ENCODE data around the gene INIP.

INIP gene

DNA sequence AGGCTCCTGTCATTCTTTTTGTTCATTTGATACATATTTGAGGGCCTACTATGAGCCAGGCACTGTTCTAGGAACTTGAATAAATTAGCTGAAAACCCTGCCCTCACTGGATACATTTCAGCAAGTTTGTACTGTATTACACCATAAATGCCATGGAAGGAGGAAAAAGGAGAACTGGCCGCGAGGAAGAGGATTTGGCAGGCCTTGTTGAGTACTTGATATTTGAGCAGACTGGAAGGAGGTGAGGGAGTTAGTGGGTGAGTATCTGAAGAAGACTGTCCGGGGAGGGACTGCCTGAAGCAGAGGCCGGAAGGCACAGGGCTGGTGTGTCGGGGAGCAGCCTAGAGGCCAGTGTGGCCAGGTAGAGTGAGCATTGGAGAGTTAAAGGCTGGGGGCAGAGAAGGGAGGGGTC lies 37.1 kb upstream of the INIP start:
- no peak overlapping the region for H3K9ac ChIP-seq (ENCODE audit: low read depth, low read length)
- no peak overlapping the region for H3K4me2 ChIP-seq (ENCODE audit: insufficient read depth, low read length)

DNA sequence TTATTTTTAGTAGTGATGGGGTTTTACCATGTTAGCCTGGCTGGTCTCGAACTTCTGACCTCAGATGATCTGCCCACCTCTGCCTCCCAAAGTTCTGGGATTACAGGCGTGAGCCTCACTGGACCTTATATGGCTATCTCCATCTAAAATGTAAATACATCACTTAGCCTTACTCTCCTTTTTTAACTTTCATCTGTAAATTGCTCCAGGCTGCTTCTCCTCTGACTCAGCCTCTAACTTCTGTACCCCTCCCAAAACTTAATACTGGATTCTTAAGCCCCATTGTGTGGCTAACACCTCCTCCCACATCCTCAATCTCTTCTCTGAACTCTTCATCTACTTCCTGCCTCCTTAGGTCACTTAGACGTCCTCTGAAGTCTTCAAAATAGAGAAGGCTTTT lies 36.7 kb upstream of the INIP start:
- Histone ChIP-seq H3K4me2 (ENCODE audit: insufficient read depth, low read length) (no peak overlapping the region), H3K9ac (ENCODE audit: low read depth, low read length) (no peak overlapping the region)
- peak; percentile 33 for DNase-seq

More for the DNA sequence above, 37.1 kb upstream of the INIP start:
- Histone ChIP-seq H3K79me2 (ENCODE audit: insufficient read depth, low read length) (no peaks in the 10 kb centered on the region), H3K27me3 (ENCODE audit: insufficient read depth, low read length, poor library complexity) (no peaks in the 10 kb centered on the region), H4K20me1 (ENCODE audit: insufficient read depth, low read length) (peaks cover 11% of the 10 kb centered on the region), H3K27ac (ENCODE audit: low read length) (0 out of 2 replicates have a peak overlapping the region, but pooled peaks have one; percentile 4), H3K36me3 (ENCODE audit: insufficient read depth, low read length) (no peaks in the 10 kb centered on the region), H3K9me3 (ENCODE audit: insufficient read depth, low read length, severe bottlenecking) (no peaks in the 10 kb centered on the region), H2AFZ (ENCODE audit: low read depth, low read length) (no peak overlapping the region), H3K4me1 (ENCODE audit: insufficient read depth, low read length) (peaks cover 36% of the 10 kb centered on the region), H3K4me3 (ENCODE audit: low read depth in 1 of 2, low read length in 2 of 2) (no peak overlapping the region)
- no peak for ATAC-seq (ENCODE audit: insufficient read depth, low read depth)
- no peak for DNase-seq
- TF ChIP-seq EZH2 (IDR thresholded peaks at IDR 0.05; ENCODE audit: borderline replicate concordance, low read depth, low read length, severe bottlenecking) = no peak
- TF ChIP-seq, protein P1, sequence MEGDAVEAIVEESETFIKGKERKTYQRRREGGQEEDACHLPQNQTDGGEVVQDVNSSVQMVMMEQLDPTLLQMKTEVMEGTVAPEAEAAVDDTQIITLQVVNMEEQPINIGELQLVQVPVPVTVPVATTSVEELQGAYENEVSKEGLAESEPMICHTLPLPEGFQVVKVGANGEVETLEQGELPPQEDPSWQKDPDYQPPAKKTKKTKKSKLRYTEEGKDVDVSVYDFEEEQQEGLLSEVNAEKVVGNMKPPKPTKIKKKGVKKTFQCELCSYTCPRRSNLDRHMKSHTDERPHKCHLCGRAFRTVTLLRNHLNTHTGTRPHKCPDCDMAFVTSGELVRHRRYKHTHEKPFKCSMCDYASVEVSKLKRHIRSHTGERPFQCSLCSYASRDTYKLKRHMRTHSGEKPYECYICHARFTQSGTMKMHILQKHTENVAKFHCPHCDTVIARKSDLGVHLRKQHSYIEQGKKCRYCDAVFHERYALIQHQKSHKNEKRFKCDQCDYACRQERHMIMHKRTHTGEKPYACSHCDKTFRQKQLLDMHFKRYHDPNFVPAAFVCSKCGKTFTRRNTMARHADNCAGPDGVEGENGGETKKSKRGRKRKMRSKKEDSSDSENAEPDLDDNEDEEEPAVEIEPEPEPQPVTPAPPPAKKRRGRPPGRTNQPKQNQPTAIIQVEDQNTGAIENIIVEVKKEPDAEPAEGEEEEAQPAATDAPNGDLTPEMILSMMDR (IDR thresholded peaks at IDR 0.05; ENCODE audit: borderline replicate concordance, extremely low read depth, low read length, poor library complexity, severe bottlenecking) = no peak

DNA sequence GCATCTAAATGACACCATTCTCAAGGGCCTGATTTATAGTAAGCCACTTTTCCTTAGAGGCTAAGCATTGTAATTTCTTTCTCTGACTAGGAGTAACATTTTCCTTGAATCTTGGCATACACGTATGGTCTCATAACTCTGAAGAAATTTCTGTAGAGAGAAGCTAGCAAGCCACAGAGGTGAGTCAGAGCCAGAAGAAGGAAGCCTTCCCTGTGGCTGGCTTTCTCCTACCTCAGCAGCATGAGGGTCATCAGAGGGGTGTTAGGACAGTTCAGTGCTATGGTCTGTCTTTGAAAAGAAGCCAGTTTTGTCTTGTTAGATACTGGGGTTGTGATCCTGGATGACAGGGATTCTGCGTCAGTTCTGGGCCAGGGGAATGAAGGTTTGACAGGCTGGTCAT lies 35.8 kb upstream of the INIP start:
- Histone ChIP-seq H3K4me2 (ENCODE audit: insufficient read depth, low read length) (no peak overlapping the region), H3K9me3 (ENCODE audit: insufficient read depth, low read length, severe bottlenecking) (no peaks in the 10 kb centered on the region), H3K9ac (ENCODE audit: low read depth, low read length) (no peak overlapping the region), H3K4me1 (ENCODE audit: insufficient read depth, low read length) (peaks cover 40% of the 10 kb centered on the region), H3K27me3 (ENCODE audit: insufficient read depth, low read length, poor library complexity) (no peaks in the 10 kb centered on the region), H3K79me2 (ENCODE audit: insufficient read depth, low read length) (no peaks in the 10 kb centered on the region), H2AFZ (ENCODE audit: low read depth, low read length) (no peak overlapping the region), H3K36me3 (ENCODE audit: insufficient read depth, low read length) (no peaks in the 10 kb centered on the region), H3K27ac (ENCODE audit: low read length) (no peak overlapping the region), H3K4me3 (ENCODE audit: low read depth in 1 of 2, low read length in 2 of 2) (no peak overlapping the region), H4K20me1 (ENCODE audit: insufficient read depth, low read length) (peaks cover 11% of the 10 kb centered on the region)
- TF ChIP-seq EZH2 (IDR thresholded peaks at IDR 0.05; ENCODE audit: borderline replicate concordance, low read depth, low read length, severe bottlenecking) = no peak
- TF ChIP-seq, protein P1 (IDR thresholded peaks at IDR 0.05; ENCODE audit: borderline replicate concordance, extremely low read depth, low read length, poor library complexity, severe bottlenecking) = no peak
- DNase-seq = no peak
- no peak for ATAC-seq (ENCODE audit: insufficient read depth, low read depth)

More for the DNA sequence above, 36.7 kb upstream of the INIP start:
- H3K79me2 ChIP-seq (ENCODE audit: insufficient read depth, low read length) = no peaks in the 10 kb centered on the region
- H3K4me3 ChIP-seq (ENCODE audit: low read depth in 1 of 2, low read length in 2 of 2) = no peak overlapping the region
- H3K36me3 ChIP-seq (ENCODE audit: insufficient read depth, low read length) = no peaks in the 10 kb centered on the region
- no peaks in the 10 kb centered on the region for H3K27me3 ChIP-seq (ENCODE audit: insufficient read depth, low read length, poor library complexity)
- peak; percentile 70 for ATAC-seq (ENCODE audit: insufficient read depth, low read depth)
- H3K9me3 ChIP-seq (ENCODE audit: insufficient read depth, low read length, severe bottlenecking) = no peaks in the 10 kb centered on the region
- H2AFZ ChIP-seq (ENCODE audit: low read depth, low read length) = no peak overlapping the region
- no peak for TF ChIP-seq EZH2 (IDR thresholded peaks at IDR 0.05; ENCODE audit: borderline replicate concordance, low read depth, low read length, severe bottlenecking)
- TF ChIP-seq, protein P1 (IDR thresholded peaks at IDR 0.05; ENCODE audit: borderline replicate concordance, extremely low read depth, low read length, poor library complexity, severe bottlenecking) = no peak
- H3K27ac ChIP-seq (ENCODE audit: low read length) = 0 out of 2 replicates have a peak overlapping the region, but pooled peaks have one; percentile 4
- H3K4me1 ChIP-seq (ENCODE audit: insufficient read depth, low read length) = peaks cover 40% of the 10 kb centered on the region
- peaks cover 11% of the 10 kb centered on the region for H4K20me1 ChIP-seq (ENCODE audit: insufficient read depth, low read length)

Data from DND-41 (cell line).